ENCODE results near the gene SESN2.

DNA sequence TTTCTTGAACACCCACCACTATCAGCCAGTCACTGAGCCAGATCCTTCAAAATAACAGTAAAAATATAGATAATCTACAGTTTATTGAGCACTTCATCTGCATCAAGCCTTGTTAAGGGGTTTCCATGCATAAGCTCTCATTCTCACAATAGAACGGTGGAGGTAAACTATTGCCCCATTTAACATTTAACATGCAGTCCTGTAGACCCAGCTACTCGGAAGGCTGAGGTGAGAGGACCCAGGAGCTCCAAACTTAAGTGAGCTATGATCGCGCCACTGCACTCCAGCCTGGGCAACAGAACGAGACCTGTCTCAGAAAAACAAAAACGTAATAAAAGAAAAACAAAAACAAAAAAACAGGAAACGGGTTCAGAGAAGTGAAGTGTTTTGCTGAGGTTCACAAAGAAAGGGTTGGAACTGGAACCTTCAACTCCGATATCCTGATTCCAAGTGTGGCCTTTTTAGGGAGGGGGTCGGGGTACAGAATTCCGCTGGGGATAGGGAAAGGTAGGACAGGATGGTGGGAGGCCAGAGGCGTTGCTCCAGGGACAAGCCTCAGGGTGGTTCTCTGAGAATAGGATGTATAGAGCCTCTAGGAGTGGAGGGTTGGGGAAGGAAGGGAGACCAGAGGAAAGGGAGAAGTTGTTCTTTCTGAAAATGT, 11.6 kb upstream of the SESN2 start:
- TF ChIP-seq, protein P1, sequence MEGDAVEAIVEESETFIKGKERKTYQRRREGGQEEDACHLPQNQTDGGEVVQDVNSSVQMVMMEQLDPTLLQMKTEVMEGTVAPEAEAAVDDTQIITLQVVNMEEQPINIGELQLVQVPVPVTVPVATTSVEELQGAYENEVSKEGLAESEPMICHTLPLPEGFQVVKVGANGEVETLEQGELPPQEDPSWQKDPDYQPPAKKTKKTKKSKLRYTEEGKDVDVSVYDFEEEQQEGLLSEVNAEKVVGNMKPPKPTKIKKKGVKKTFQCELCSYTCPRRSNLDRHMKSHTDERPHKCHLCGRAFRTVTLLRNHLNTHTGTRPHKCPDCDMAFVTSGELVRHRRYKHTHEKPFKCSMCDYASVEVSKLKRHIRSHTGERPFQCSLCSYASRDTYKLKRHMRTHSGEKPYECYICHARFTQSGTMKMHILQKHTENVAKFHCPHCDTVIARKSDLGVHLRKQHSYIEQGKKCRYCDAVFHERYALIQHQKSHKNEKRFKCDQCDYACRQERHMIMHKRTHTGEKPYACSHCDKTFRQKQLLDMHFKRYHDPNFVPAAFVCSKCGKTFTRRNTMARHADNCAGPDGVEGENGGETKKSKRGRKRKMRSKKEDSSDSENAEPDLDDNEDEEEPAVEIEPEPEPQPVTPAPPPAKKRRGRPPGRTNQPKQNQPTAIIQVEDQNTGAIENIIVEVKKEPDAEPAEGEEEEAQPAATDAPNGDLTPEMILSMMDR (IDR thresholded peaks at IDR 0.05), result no peak
- no peak for TF ChIP-seq POLR2A (IDR thresholded peaks at IDR 0.05)
